ENCODE data around the gene MTMR10. TPM values are rescaled to one million over a fixed set of nuclear protein-coding genes. Genes with fewer than 3 reads are reported as not detected.

Gene MTMR10
- polyA plus RNA-seq, 3 donors = 44.9 to 72.3 (median 62.7) TPM

DNA sequence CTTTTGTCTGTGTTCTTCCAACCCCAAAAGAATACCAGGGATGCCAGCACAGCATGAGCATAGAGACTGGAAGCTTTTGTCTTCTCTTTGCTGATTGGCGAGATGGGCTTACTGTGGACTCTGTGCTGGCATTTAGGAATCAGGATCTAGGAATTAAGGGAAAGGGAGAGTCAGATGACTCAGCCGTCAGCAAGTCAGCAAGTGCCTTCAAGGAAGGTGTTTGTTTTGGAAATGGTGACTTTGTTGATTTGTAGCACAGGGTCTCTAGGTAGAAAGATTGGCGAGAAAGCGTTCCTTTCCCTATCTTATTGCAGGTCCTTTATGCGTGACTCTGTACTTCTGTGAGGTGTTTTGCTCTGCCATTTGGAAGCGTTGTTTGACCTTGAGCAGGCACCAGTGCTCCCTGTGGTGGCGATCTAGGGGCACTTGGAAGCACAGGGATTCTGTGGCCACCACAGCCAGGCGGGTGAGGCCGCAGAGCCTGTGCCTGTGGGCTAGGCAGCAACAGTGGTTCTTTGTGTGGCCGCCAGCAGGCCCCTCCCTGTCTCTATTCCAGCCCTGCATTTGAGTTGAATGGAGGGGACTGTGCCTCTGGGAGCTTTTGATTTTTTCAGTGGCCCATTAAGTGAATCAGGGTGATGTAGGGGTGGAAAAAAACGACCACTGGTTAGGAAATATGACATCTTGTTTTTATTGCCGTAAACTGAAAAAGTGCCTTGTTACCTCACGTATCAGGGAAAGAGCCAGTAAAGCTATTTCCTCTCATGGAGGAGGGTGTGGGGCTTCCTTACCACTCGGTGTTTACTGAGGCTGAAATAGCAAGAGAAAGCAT lies 68.7 kb downstream of the MTMR10 start:
- DNase-seq = no peak

- peak; percentile 62 for DNase-seq
These were observed 69.5 kb downstream of the MTMR10 start for GRCh38 chr15:30921781-30922479.

- no peak for DNase-seq
These were observed 70.3 kb downstream of the MTMR10 start for GRCh38 chr15:30921106-30921505.

GRCh38 chr15:30919877-30920550 lies 71.4 kb downstream of the MTMR10 start:
- DNase-seq = no peak

GRCh38 chr15:30918366-30918765 lies 73.1 kb downstream of the MTMR10 start:
- no peak for DNase-seq

GRCh38 chr15:30917675-30918074 lies 73.8 kb downstream of the MTMR10 start:
- DNase-seq = no peak

GRCh38 chr15:30917013-30917412 lies 74.4 kb downstream of the MTMR10 start:
- no peak for DNase-seq

GRCh38 chr15:30913761-30914160 lies 77.7 kb downstream of the MTMR10 start:
- DNase-seq = no peak

- DNase-seq = no peak
These were observed 85.1 kb downstream of the MTMR10 start for GRCh38 chr15:30906366-30906765.

GRCh38 chr15:30905821-30906220 lies 85.6 kb downstream of the MTMR10 start:
- DNase-seq = no peak

DNA sequence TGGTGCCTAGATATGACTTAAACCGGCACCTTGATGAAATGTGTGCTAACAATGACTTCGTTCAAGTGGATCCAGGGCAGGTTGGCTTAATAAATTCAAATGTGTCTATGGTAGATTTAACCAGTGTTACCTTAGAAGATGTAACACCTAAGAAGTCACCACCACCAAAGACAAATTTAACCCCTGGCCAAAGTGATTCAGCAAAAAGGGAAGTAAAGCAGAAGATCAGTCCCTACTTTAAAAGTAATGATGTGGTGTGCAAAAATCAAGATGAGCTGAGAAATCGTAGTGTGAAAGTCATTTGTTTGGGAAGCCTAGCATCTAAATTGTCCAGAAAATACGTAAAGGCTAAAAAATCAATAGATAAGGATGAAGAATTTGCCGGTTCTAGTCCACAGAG lies 86.6 kb downstream of the MTMR10 start:
- no peak for DNase-seq

DNA sequence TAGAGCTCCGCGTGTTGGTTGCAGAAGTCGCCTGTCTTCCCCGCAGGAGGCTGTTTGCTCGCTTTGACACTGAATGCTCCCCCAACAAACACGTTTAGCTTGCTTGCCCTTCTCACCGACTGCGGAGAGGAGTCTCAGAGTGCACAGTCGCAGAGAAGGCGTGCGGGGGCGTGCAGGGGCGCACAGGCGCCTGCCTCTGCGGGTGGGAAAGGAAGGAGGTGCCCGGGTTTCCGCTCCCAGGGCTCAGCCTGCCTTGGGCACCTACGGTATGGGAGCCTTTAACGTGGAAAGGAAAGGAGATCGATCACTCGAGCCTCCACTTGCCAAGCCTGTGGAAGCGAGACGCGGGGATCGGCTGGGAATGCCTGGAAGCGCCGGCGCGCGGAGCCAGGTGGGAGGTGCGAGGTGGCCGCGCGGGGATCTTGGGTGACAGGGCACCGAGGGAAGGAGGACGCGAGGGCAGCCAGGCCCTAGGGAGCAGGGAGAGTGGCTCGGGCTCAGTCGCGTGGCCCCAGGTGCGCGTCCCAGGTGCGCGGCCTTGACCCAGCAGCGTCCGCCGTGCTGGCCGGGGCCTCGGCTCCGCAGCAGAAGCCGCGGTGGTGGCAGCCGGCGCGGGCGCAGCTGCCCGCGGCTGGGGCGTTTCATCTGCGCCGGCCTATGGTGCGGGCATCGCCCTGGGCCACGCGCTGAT lies 87.8 kb downstream of the MTMR10 start, which contains the start of gene FAN1:
FAN1 (plus strand) TSS at position 419 of the 691 bp plus-strand sequence. CDS start 749 bp downstream, outside the sequence.
- peak; percentile 89 for DNase-seq

DNA sequence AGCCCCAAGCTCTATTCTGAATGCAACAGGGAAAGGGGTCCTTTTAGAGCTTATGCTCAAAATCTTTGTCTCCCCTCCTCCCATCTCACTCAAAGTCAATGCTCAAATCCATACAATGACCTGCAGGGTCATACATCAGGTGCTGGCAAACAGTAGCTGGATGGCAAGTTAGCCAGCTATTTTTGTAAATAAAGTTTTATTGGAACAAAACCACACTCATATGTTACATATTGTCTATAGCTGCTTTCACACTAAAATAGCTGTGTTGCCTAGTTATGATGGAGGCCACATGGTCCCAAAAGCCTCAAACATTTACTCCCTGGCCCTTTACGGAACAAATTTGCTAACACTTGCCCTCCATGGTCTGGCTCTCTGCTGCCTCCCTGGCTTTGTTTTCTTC lies 89.5 kb downstream of the MTMR10 start:
- DNase-seq = no peak

GRCh38 chr15:30896211-30896606 lies 95.2 kb downstream of the MTMR10 start:
- DNase-seq = no peak

- DNase-seq = no peak
These were observed 95.8 kb downstream of the MTMR10 start for GRCh38 chr15:30895461-30896210.

DNA sequence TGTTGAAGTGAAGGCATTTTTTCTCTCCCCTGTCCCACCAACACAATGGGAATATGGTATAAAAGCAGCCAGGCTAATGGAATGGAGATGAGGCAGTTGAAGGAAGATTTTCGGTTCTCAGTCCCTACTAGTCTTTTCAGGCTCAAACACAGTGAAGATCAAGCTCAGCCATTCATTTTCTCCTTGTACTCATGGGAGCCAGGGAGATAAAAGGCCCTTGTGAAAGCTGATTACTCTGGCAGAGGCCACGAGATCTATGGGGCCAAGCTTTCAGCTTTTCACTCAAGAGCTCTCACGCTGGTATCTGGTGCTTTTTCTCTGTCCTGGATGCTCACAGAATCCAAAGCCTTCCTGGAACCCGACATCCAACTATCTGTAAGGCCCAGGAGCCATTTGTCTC lies 102.2 kb downstream of the MTMR10 start:
- DNase-seq = no peak

Other genes starting within 250 kb of the MTMR10 start
- 10 to 100 TPM; 26.7 to 47.3 (median 41.6) TPM for gene FAN1, start 87.7 kb downstream of the MTMR10 start, polyA plus RNA-seq (ENCODE audit: insufficient read length in 3 of 3)
- under 1 TPM; 0.09 to 0.21 (median 0.21) TPM for gene TRPM1, start 110.1 kb upstream of the MTMR10 start, polyA plus RNA-seq (ENCODE audit: insufficient read length in 3 of 3)